KMS-11 (cell line): ENCODE results near the gene SLC7A6.

Source experiments
- H2AFZ ChIP-seq: fragments of 200-600 bp; sonication (generic); 2 replicates; pipeline ENCODE4 v1.6.1; 2016; ENCODE audit warnings: antibody characterized with exemption, mixed run types, low read depth
- H3K27ac ChIP-seq: fragments of 200-600 bp; sonication (generic); 2 replicates; pipeline ENCODE4 v1.6.1; 2016; ENCODE audit warnings: mild to moderate bottlenecking, mixed run types
- H3K27me3 ChIP-seq: fragments of 200-600 bp; sonication (generic); 2 replicates; pipeline ENCODE4 v1.6.1; 2017; ENCODE audit warnings: mild to moderate bottlenecking, low read depth, mixed run types, moderate library complexity; ENCODE audit not compliant: insufficient read depth
- H3K36me3 ChIP-seq: fragments of 200-600 bp; sonication (generic); 2 replicates; pipeline ENCODE4 v1.6.1; 2017; ENCODE audit warnings: mild to moderate bottlenecking, mixed run types; ENCODE audit not compliant: insufficient read depth
- H3K4me1 ChIP-seq: fragments of 200-600 bp; sonication (generic); 2 replicates; pipeline ENCODE4 v1.6.1; 2016; ENCODE audit warnings: mild to moderate bottlenecking, low read depth, mixed run types; ENCODE audit not compliant: poor library complexity, severe bottlenecking
- H3K4me2 ChIP-seq: fragments of 200-600 bp; sonication (generic); 2 replicates; pipeline ENCODE4 v1.7.0; 2016; ENCODE audit warnings: mild to moderate bottlenecking, mixed run types
- H3K4me3 ChIP-seq: fragments of 200-600 bp; sonication (generic); IDR thresholded peaks from 2 replicates; pipeline ENCODE4 v1.6.1; 2017; ENCODE audit warnings: low read depth, low read length, mixed read lengths; ENCODE audit not compliant: insufficient read depth
- H3K79me2 ChIP-seq: fragments of 200-600 bp; sonication (generic); 2 replicates; pipeline ENCODE4 v1.6.1; 2016; ENCODE audit warnings: low read depth, mixed run types; ENCODE audit not compliant: insufficient read depth
- H3K9ac ChIP-seq: fragments of 200-600 bp; sonication (generic); 2 replicates; pipeline ENCODE4 v1.6.1; 2016; ENCODE audit warnings: mild to moderate bottlenecking, mixed run types
- H4K20me1 ChIP-seq: fragments of 200-600 bp; sonication (generic); 2 replicates; pipeline ENCODE4 v1.6.1; 2016; ENCODE audit warnings: mild to moderate bottlenecking, mixed run types; ENCODE audit not compliant: insufficient read depth
- TF ChIP-seq, protein P1 (sequence below): fragments of 200-600 bp; sonication (generic); conservative IDR thresholded peaks from 2 replicates; pipeline ENCODE4 v1.6.1; 2017; ENCODE audit warnings: low read depth, mild to moderate bottlenecking, antibody characterized with exemption, low read length, moderate library complexity, mixed read lengths

The SLC7A6 gene

DNA sequence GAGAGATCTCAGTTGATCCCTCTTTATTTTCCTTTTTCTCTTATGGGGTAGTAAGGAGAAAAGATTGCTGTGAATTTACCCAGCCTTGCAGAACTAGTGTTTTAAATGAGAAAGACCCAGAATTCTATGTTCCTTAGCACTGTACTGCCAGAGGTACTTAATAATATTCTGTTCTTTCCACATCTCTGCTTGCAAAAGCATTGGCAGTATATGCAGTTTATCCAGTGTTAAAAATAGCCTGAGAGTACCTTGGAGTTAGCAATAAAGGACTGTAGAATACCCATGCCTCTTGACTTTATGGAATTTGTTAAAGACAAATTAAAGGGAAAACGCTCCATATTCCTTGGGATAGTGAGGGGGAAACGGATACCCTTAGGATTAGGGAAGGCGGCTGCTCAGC lies 11.9 kb downstream of the SLC7A6 start:
- H3K4me3 ChIP-seq: no peak overlapping the region
- TF ChIP-seq, protein P1, sequence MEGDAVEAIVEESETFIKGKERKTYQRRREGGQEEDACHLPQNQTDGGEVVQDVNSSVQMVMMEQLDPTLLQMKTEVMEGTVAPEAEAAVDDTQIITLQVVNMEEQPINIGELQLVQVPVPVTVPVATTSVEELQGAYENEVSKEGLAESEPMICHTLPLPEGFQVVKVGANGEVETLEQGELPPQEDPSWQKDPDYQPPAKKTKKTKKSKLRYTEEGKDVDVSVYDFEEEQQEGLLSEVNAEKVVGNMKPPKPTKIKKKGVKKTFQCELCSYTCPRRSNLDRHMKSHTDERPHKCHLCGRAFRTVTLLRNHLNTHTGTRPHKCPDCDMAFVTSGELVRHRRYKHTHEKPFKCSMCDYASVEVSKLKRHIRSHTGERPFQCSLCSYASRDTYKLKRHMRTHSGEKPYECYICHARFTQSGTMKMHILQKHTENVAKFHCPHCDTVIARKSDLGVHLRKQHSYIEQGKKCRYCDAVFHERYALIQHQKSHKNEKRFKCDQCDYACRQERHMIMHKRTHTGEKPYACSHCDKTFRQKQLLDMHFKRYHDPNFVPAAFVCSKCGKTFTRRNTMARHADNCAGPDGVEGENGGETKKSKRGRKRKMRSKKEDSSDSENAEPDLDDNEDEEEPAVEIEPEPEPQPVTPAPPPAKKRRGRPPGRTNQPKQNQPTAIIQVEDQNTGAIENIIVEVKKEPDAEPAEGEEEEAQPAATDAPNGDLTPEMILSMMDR: no peak
- H4K20me1 ChIP-seq: peaks cover 7% of the 10 kb centered on the region; the same call in 1 of the 2 replicates
- no peak overlapping the region for H3K27ac ChIP-seq
- H3K36me3 ChIP-seq: no peaks in the 10 kb centered on the region
- no peak overlapping the region for H3K9ac ChIP-seq
- no peak overlapping the region for H2AFZ ChIP-seq
- no peak overlapping the region for H3K4me2 ChIP-seq
- H3K4me1 ChIP-seq: peaks cover 57% of the 10 kb centered on the region
- no peaks in the 10 kb centered on the region for H3K27me3 ChIP-seq
- peaks cover 48% of the 10 kb centered on the region for H3K79me2 ChIP-seq

DNA sequence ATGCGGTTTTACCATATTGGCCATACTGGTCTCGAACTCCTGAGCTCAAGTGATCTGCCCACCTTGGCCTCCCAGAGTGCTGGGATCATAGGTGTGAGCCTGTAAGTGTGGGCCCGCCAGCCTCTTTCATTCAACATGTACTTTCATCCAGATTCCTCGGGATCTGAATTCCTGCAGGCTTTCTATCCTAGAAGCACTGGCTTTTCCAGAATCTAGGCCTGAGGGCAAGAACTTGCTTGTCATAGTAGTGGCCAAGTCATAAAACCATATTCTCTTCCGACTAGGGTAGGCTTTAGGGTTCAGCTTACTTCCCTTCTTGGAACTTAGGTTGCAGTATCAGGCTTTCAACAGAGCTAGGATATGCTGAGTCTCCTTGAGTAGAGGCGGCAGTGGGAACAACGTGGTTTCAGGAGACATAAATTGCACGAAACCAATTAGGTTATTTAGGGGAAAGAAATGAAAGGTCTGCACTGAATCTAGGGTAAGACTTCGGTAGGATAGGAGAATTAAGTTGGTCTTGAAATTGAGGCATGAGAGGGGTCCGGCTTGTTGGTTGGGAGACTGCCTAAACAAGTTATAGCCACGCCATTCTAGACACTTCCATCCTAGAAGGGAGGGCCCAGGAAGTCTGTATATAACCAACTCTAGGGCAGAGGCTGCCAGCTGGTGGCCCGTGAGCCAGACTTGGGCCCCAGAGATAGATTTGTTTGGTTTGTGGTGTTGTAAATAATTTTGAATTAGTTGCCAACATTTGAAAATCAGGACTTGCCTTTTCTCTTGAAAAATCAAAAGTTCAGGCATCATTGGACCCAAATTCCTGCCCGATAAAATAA lies 15.6 kb downstream of the SLC7A6 start:
- Histone ChIP-seq H3K4me3 (no peak overlapping the region), H2AFZ (no peak overlapping the region), H3K4me1 (peaks cover 59% of the 10 kb centered on the region), H3K79me2 (peaks cover 20% of the 10 kb centered on the region; the same call in 1 of the 2 replicates), H4K20me1 (peaks cover under 1% of the 10 kb centered on the region; the same call in 1 of the 2 replicates), H3K27ac (no peak overlapping the region), H3K27me3 (no peaks in the 10 kb centered on the region), H3K4me2 (no peak overlapping the region), H3K9ac (no peak overlapping the region), H3K36me3 (no peaks in the 10 kb centered on the region)
- TF ChIP-seq, protein P1: no peak

DNA sequence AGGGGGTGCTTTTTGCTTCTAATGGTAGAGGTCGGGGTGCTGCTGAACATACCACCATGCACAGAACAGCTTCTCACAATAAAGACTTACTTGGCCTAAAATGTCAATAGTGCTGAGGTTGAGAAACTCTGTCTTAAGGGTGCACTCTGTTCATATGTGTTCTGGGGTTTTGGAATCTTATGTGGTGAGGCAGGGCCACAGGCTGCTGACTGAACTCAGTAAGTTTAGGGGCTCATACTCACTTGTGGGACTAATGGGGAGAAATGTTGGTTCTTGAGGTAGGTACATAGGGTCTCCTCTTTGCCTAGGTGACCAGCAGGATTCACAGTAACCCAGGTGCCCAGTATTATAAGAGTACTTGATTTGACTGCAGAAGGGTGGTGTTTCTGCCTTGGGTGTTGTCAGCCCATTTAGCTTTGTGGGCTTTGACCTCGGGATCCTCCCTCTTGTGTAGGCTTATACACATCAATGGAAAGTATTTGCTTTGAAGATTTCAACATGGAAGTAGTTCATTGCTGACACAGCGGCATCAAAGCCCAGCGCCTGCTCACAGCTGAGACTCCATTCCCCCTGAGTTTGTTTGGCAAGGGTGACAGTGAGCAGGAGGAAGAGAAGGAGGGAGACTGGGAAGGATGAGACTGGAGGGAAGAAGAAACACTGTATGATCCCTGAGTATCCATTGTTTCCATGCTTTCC lies 17.2 kb downstream of the SLC7A6 start:
- no peaks in the 10 kb centered on the region for H3K36me3 ChIP-seq
- peaks cover 4% of the 10 kb centered on the region; the same call in 1 of the 2 replicates for H4K20me1 ChIP-seq
- no peak overlapping the region for H3K27ac ChIP-seq
- no peak overlapping the region for H3K4me3 ChIP-seq
- H3K27me3 ChIP-seq: no peaks in the 10 kb centered on the region
- no peak overlapping the region for H3K9ac ChIP-seq
- H3K4me2 ChIP-seq: no peak overlapping the region; the same call in 1 of the 2 replicates
- H2AFZ ChIP-seq: no peak overlapping the region
- TF ChIP-seq, protein P1: no peak
- peaks cover 56% of the 10 kb centered on the region for H3K4me1 ChIP-seq
- peaks cover 24% of the 10 kb centered on the region; the same call in 1 of the 2 replicates for H3K79me2 ChIP-seq

DNA sequence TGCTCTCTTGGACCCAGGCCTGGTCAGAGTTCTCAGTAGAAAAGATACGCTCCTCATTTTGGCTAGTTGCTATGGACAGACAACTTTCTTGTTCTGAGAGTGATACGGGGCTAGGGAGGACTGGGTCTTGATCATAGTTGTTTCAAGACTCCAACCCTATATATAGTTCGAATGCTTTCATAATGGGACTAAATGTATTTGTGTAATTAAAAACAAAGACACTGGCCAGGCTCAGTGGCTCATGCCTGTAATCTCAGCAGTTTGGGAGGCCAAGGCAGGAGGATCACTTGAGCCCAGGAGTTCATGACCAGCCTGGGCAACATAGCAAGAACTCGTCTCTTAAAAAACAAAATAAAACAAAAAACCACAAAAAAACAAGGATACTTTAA lies 17.7 kb downstream of the SLC7A6 start:
- TF ChIP-seq, protein P1: no peak
- Histone ChIP-seq H3K4me3 (no peak overlapping the region), H3K4me1 (peaks cover 59% of the 10 kb centered on the region), H3K36me3 (no peaks in the 10 kb centered on the region; the same call in 1 of the 2 replicates), H2AFZ (no peak overlapping the region), H3K79me2 (peaks cover 26% of the 10 kb centered on the region; the same call in 1 of the 2 replicates), H4K20me1 (peaks cover 4% of the 10 kb centered on the region; the same call in 1 of the 2 replicates), H3K27ac (no peak overlapping the region), H3K4me2 (no peak overlapping the region; the same call in 1 of the 2 replicates), H3K9ac (no peak overlapping the region), H3K27me3 (no peaks in the 10 kb centered on the region)
